ENCODE results near the gene ESRRG. TPM values are rescaled to one million over a fixed set of nuclear protein-coding genes. Genes with fewer than 3 reads are reported as not detected.

The ESRRG gene
- total RNA-seq, 1 donor from 2014 or later: not detected

DNA sequence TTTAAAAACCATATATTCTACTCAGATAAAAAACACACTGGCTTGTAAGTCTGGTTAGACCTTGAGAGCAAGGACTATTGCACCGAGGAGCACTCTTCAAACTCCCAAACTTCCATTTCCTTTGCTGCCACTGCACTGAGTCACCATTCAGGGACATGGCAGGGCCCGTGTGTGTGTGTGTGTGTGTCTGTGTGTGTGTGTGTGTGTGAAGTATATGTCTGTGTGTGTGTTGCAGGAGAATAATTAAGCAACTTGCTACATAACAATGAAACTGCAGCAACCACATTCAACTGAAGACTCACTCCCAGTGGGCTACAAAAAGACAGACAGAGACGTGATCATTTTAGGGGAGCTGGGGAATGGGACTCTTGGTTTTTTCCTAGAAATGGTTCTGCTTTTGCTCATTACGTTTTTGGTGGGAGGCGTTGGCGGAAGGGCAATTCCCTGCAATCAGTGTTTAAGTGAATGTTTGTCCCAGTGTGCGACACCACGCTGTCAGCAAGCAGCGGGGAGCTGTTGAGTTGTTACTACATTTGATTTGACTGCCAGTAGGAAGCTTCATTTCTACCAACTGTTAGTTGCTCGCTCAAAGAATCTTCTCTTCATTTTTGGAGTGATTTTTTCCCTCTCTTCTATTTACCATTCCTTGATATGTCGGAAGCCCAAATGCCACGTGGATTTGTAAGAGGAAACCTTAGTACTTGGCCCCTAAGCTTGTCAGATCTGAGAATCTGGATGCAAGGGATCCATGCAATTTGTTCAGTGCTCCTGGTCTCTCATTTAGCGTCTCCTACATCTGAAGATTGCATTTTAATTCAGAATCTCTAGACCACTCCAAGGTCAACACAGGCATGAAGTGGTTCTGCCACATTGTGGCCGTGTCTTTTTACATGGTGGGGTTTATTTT lies 36.1 kb downstream of the ESRRG start:
- Histone ChIP-seq H3K27ac (no peak overlapping the region), H3K27me3 (no peaks in the 10 kb centered on the region), H3K9me3 (no peaks in the 10 kb centered on the region), H3K4me1 (no peaks in the 10 kb centered on the region), H3K36me3 (no peaks in the 10 kb centered on the region), H3K4me3 (no peak overlapping the region)
- DNase-seq (ENCODE audit: low spot score in 2 of 2): no peak
- intact Hi-C loops (cut with DNase I): no loop called here
- TF ChIP-seq, protein P1, sequence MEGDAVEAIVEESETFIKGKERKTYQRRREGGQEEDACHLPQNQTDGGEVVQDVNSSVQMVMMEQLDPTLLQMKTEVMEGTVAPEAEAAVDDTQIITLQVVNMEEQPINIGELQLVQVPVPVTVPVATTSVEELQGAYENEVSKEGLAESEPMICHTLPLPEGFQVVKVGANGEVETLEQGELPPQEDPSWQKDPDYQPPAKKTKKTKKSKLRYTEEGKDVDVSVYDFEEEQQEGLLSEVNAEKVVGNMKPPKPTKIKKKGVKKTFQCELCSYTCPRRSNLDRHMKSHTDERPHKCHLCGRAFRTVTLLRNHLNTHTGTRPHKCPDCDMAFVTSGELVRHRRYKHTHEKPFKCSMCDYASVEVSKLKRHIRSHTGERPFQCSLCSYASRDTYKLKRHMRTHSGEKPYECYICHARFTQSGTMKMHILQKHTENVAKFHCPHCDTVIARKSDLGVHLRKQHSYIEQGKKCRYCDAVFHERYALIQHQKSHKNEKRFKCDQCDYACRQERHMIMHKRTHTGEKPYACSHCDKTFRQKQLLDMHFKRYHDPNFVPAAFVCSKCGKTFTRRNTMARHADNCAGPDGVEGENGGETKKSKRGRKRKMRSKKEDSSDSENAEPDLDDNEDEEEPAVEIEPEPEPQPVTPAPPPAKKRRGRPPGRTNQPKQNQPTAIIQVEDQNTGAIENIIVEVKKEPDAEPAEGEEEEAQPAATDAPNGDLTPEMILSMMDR (IDR thresholded peaks at IDR 0.05): no peak

DNA sequence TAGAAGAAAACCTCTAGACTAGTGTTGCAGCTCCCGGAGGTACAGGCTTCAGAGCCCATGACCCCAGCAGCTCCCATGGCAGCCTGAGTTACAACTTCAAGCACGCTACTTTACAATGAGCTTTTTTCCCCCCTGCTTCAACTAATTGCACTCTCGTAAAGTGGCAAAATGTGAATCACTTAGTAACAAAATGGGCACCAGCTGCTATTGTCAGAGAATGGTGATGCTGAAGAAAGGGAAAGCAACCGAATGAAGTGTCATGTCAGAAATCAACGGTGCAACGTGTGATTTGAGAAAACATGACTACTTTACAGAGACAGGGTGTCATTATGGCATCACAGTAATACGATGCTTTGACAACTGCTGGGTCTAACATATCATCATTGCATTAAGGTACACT lies 40.5 kb downstream of the ESRRG start:
- H3K4me3 ChIP-seq: no peak overlapping the region
- DNase-seq (ENCODE audit: low spot score in 2 of 2): no peak
- H3K4me1 ChIP-seq: no peaks in the 10 kb centered on the region
- H3K27me3 ChIP-seq: no peaks in the 10 kb centered on the region
- no peaks in the 10 kb centered on the region for H3K9me3 ChIP-seq
- H3K27ac ChIP-seq: no peak overlapping the region
- TF ChIP-seq, protein P1 (IDR thresholded peaks at IDR 0.05): no peak
- intact Hi-C loops (cut with DNase I): no loop called here
- H3K36me3 ChIP-seq: no peaks in the 10 kb centered on the region

DNA sequence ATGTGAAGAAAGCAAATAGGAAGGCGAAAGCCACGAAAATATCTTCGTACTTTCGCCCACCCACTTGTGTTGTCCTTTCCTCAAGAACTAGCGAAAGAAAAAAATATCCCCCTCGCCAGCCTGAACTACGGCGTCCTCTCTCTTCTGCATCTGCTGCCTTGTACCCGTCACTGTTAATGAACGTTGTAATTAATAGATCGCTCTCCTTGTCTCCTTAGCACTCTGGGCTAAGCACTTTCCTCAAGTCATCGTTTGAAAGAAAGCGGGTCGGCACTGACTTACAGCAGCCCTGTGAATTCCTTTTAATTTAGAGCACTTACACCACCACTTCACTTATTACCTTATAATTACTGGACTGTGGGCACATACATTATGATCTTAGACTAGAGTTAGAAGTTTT lies 44.1 kb downstream of the ESRRG start:
- Histone ChIP-seq H3K4me1 (no peaks in the 10 kb centered on the region), H3K36me3 (no peaks in the 10 kb centered on the region), H3K4me3 (no peak overlapping the region), H3K27ac (no peak overlapping the region), H3K9me3 (no peaks in the 10 kb centered on the region), H3K27me3 (no peaks in the 10 kb centered on the region)
- intact Hi-C loops (cut with DNase I): no loop called here
- DNase-seq (ENCODE audit: low spot score in 2 of 2): no peak
- TF ChIP-seq, protein P1 (IDR thresholded peaks at IDR 0.05): no peak

DNA sequence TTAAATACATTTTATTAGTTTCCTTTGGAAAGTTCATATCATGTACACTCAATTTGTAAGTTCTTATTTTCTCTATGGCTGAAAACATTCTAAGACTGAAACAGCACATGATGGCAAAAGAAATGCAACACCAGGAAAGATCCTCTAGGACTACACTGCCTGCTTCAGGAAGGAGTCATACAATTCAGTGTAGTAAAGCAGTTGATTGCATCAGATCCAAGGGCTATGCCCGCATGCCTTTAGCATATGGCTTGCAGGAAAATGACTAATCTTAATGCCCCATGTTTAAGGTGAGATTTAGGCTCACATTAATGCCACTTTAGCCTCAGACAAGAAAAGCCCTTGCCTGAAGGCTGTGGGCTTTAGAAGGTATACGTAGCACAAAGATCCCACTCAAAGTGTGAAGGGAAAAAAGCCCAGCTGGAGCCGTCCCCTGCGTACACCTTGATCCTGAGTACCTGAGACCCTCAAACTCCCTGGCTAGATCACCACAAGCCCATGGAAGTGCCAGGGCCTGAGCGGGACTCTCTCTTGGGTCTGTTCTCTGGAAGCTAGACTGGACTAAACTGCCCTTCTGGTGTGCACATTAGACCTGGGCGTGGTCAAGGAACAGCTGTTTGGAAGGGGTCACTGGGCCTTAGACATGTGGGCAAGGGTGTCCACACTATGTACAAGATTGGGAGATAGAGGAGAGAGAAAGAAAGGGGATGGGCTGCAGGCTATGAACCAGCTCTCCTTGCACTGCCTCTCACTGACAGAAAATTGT lies 52.9 kb downstream of the ESRRG start:
- TF ChIP-seq, protein P1 (IDR thresholded peaks at IDR 0.05): no peak

DNA sequence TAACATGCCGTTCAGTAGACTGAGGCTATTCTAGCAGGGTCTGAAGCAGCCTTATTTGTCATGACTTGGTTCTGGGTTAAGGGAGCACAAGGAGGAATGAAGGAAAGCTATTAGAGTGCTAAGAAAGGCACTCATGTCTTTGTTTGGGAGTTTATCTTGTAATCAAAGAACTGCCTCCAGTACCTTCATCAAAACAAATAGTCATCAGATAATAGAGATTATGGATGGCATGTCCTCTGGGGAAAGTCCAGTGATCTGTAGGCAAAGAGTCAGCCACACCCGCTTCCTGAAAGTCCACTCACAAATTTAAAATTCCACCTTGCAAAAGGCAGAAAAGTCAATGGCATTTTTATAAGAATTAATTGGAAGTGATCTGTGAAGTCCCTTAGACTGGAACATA lies 56.8 kb downstream of the ESRRG start:
- no peaks in the 10 kb centered on the region for H3K36me3 ChIP-seq
- H3K9me3 ChIP-seq: no peaks in the 10 kb centered on the region
- H3K4me3 ChIP-seq: no peak overlapping the region
- intact Hi-C loops (cut with DNase I): no loop called here
- no peak overlapping the region for H3K27ac ChIP-seq
- no peaks in the 10 kb centered on the region for H3K4me1 ChIP-seq
- TF ChIP-seq, protein P1 (IDR thresholded peaks at IDR 0.05): no peak
- no peaks in the 10 kb centered on the region for H3K27me3 ChIP-seq
- DNase-seq (ENCODE audit: low spot score in 2 of 2): no peak

More for the DNA sequence above, 52.9 kb downstream of the ESRRG start:
- Histone ChIP-seq H3K36me3 (no peaks in the 10 kb centered on the region), H3K27me3 (no peaks in the 10 kb centered on the region), H3K4me1 (no peaks in the 10 kb centered on the region), H3K4me3 (no peak overlapping the region), H3K9me3 (no peaks in the 10 kb centered on the region), H3K27ac (no peak overlapping the region)
- DNase-seq (ENCODE audit: low spot score in 2 of 2): no peak
- intact Hi-C loops (cut with DNase I): no loop called here
